Left cardiac atrium (tissue), 4 donors: ENCODE data around the gene ERC2. TPM values are rescaled to one million over a fixed set of nuclear protein-coding genes. Genes with fewer than 3 reads are reported as not detected.

Source experiments
- ATAC-seq, 2 donors: fragments of 200-7000 bp; cut with Tn5 transposase; one replicate each; pipeline ENCODE4 v1.9.1; 2020; ENCODE audit warnings: mild to moderate bottlenecking in 2 of 2, moderate library complexity in 2 of 2
- DNase-seq: peaks from one replicate; pipeline ENCODE4 v3.0.0-alpha.2; 2020
- intact Hi-C, 2 donors: fragments of 100-400 bp; cut with DNase I; formaldehyde crosslinking; loops; one replicate each; pipeline versions ENCODE4 v1.14.1 to v1.15.1; 2022 to 2023
- total RNA-seq, 2 donors: library from RNA; stranded (reverse); fragmentation: NEBNext Ultra II Directional; extraction: Animal tissue kit (Norgen Biotek cat#: 25700); gene quantifications; one replicate each; pipeline ENCODE4 v1.2.1, GENCODE V29; 2021
- donor health status: DM: no; HTN: yes; CAD: no.
- donor health status: DM: no; HTN: yes; CAD: no; lungs with severe emphysema.
- donor health status: DM: yes; HTN: yes; CAD: no.
- donor health status: Dilated cardiomyopathy.

ERC2 gene
- total RNA-seq, 2 donors from 2014 or later, result 2.6 to 3.6 TPM

GRCh38 chr3:55567121-55567520 is 901.1 kb downstream of the ERC2 start:
- DNase-seq, result no peak
- no peak for ATAC-seq
- intact Hi-C loops, result no loop called here

- DNase-seq (no peak), ATAC-seq (no peak)
- intact Hi-C loops, result no loop called here
These were observed 902.7 kb downstream of the ERC2 start for GRCh38 chr3:55565521-55565920.

- no peak for DNase-seq
- intact Hi-C loops, result no loop called here
- no peak for ATAC-seq
These were observed 903.5 kb downstream of the ERC2 start for GRCh38 chr3:55564726-55565125.

- intact Hi-C loops, result no loop called here
- ATAC-seq, result no peak
- DNase-seq, result no peak
These were observed 905.6 kb downstream of the ERC2 start for GRCh38 chr3:55562700-55563099.

GRCh38 chr3:55559500-55560423 is 908.5 kb downstream of the ERC2 start:
- ATAC-seq, result no peak
- intact Hi-C loops, result no loop called here
- no peak for DNase-seq

GRCh38 chr3:55558316-55558715 is 910.0 kb downstream of the ERC2 start:
- no peak for ATAC-seq
- DNase-seq, result no peak
- intact Hi-C loops, result no loop called here

- DNase-seq (no peak), ATAC-seq (peak in 1 of 2 donors; percentile 28)
- intact Hi-C loops, result no loop called here
These were observed 910.7 kb downstream of the ERC2 start for GRCh38 chr3:55557549-55557948.

GRCh38 chr3:55556619-55557537 is 911.4 kb downstream of the ERC2 start:
- intact Hi-C loops, result no loop called here
- DNase-seq (no peak), ATAC-seq (peak; percentile 69 to 83)

- ATAC-seq (peak in 1 of 2 donors; percentile 54), DNase-seq (no peak)
- intact Hi-C loops, result no loop called here
These were observed 912.2 kb downstream of the ERC2 start for GRCh38 chr3:55555873-55556618.

- DNase-seq (no peak), ATAC-seq (no peak)
- intact Hi-C loops, result no loop called here
These were observed 913.4 kb downstream of the ERC2 start for GRCh38 chr3:55554634-55555425.

- ATAC-seq (no peak), DNase-seq (no peak)
- intact Hi-C loops, result no loop called here
These were observed 916.6 kb downstream of the ERC2 start for GRCh38 chr3:55551644-55552043.

- no peak for ATAC-seq
- intact Hi-C loops, result no loop called here
- DNase-seq, result no peak
These were observed 919.1 kb downstream of the ERC2 start for GRCh38 chr3:55549177-55549576.

GRCh38 chr3:55546866-55547669 is 921.2 kb downstream of the ERC2 start:
- intact Hi-C loops, result no loop called here
- DNase-seq (no peak), ATAC-seq (no peak)

- intact Hi-C loops, result no loop called here
These were observed 922.3 kb downstream of the ERC2 start for GRCh38 chr3:55545995-55546394.

GRCh38 chr3:55544219-55544618 is 924.0 kb downstream of the ERC2 start:
- DNase-seq (no peak), ATAC-seq (no peak)
- intact Hi-C loops, result no loop called here

More at GRCh38 chr3:55545995-55546394, 922.3 kb downstream of the ERC2 start:
- DNase-seq (no peak), ATAC-seq (peak in 1 of 2 donors; percentile 12)

GRCh38 chr3:55543181-55543614 is 925.1 kb downstream of the ERC2 start:
- no peak for DNase-seq
- ATAC-seq, result no peak
- intact Hi-C loops, result no loop called here

GRCh38 chr3:55541456-55541855 is 926.8 kb downstream of the ERC2 start:
- DNase-seq (no peak), ATAC-seq (no peak)
- intact Hi-C loops, result no loop called here

GRCh38 chr3:55541016-55541415 is 927.3 kb downstream of the ERC2 start:
- intact Hi-C loops, result no loop called here
- no peak for ATAC-seq
- no peak for DNase-seq
